SK-N-SH (cell line): Measurements from ENCODE around the gene NIPSNAP3A. TPM values are rescaled to one million over a fixed set of nuclear protein-coding genes. Genes with fewer than 3 reads are reported as not detected.

Experiments
- CTCF ChIA-PET: fragments of 300-600, 350-600 bp; formaldehyde crosslinking; extraction: SDS; loops from one replicate; lab custom pipeline; 2021; lab: Yijun Ruan, JAX
- POLR2A ChIA-PET: fragments of 350-600 bp; sonication (Branson Sonifier 250); formaldehyde crosslinking; extraction: SDS; loops from one replicate; lab custom pipeline; 2020; ENCODE audit warnings: antibody characterized with exemption, inconsistent platforms; lab: Yijun Ruan, JAX
- DNase-seq: peaks from one replicate; pipeline ENCODE4 v3.0.0; 2012
- H2AFZ ChIP-seq: fragments of 200-600 bp; sonication (generic); 2 replicates; pipeline ENCODE4 v1.8.1; 2016; ENCODE audit warnings: antibody characterized with exemption, mild to moderate bottlenecking, low read depth
- H3F3A ChIP-seq: fragments of 200-600 bp; sonication (generic); replicated peaks from 2 replicates; pipeline ENCODE3; 2016; ENCODE audit warnings: antibody characterized with exemption, mild to moderate bottlenecking; ENCODE audit not compliant: insufficient read depth
- H3K27ac ChIP-seq, 2 experiments: fragments of 200-500 bp in 1 of 2; fragments of 200-600 bp in 1 of 2; sonication (Bioruptor generic) in 1 of 2; sonication (generic), shearing (Covaris generic) in 1 of 2; 2 replicates each; pipeline versions ENCODE4 v1.5.1 to v1.6.1; 2014 to 2016; ENCODE audit warnings: low read depth in 2 of 2, inconsistent platforms in 1 of 2, low read length in 1 of 2, mild to moderate bottlenecking in 1 of 2, mixed read lengths in 1 of 2
- H3K27me3 ChIP-seq: fragments of 200-600 bp; sonication (generic), shearing (Covaris generic); 2 replicates; pipeline ENCODE4 v1.6.1; 2016; ENCODE audit warnings: mixed run types; ENCODE audit not compliant: insufficient read depth
- H3K36me3 ChIP-seq, 2 experiments: fragments of 200-500 bp in 1 of 2; fragments of 200-600 bp in 1 of 2; sonication (Bioruptor generic) in 1 of 2; sonication (generic) in 1 of 2; replicated peaks in 1 of 2; 2 replicates each; pipeline versions ENCODE3 to v1.5.1; 2014 to 2016; ENCODE audit warnings: low read length in 1 of 2, mild to moderate bottlenecking in 1 of 2; ENCODE audit not compliant: insufficient read depth in 2 of 2, control insufficient read depth in 1 of 2
- H3K4me1 ChIP-seq, 2 experiments: fragments of 200-500 bp in 1 of 2; fragments of 200-600 bp in 1 of 2; sonication (Bioruptor generic) in 1 of 2; sonication (generic), shearing (Covaris generic) in 1 of 2; 2 replicates each; pipeline versions ENCODE4 v1.5.1 to v1.6.1; 2014 to 2016; ENCODE audit warnings: low read depth in 1 of 2, low read length in 1 of 2, mixed run types in 1 of 2; ENCODE audit not compliant: insufficient read depth in 2 of 2, control insufficient read depth in 1 of 2
- H3K4me2 ChIP-seq: fragments of 200-600 bp; sonication (generic), shearing (Covaris generic); 2 replicates; pipeline ENCODE4 v1.6.1; 2017; ENCODE audit warnings: mixed run types
- H3K4me3 ChIP-seq, 2 experiments: fragments of 200-500 bp in 1 of 2; fragments of 200-600 bp in 1 of 2; sonication (Bioruptor generic) in 1 of 2; sonication (generic), shearing (Covaris generic) in 1 of 2; 2 replicates each; pipeline versions ENCODE4 v1.5.1 to v1.8.1; 2014 to 2016; ENCODE audit warnings: low read depth in 2 of 2, inconsistent platforms in 1 of 2, low read length in 1 of 2, mild to moderate bottlenecking in 1 of 2, mixed read lengths in 1 of 2, moderate library complexity in 1 of 2
- H3K79me2 ChIP-seq: fragments of 200-600 bp; sonication (generic); 2 replicates; pipeline ENCODE4 v1.8.1; 2017; ENCODE audit warnings: mild to moderate bottlenecking; ENCODE audit not compliant: insufficient read depth
- H3K9ac ChIP-seq: fragments of 200-600 bp; sonication (generic); 2 replicates; pipeline ENCODE4 v1.6.1; 2017; ENCODE audit warnings: mixed run types
- H3K9me2 ChIP-seq: fragments of 200-600 bp; sonication (generic); 2 replicates; pipeline ENCODE4 v1.6.1; 2017; ENCODE audit warnings: mixed run types
- H3K9me3 ChIP-seq: fragments of 200-600 bp; sonication (generic); 2 replicates; pipeline ENCODE4 v1.6.1; 2017; ENCODE audit warnings: mixed run types, mild to moderate bottlenecking, moderate library complexity
- H4K20me1 ChIP-seq: fragments of 200-600 bp; sonication (generic); 2 replicates; pipeline ENCODE4 v1.6.1; 2017; ENCODE audit warnings: mild to moderate bottlenecking, mixed run types; ENCODE audit not compliant: insufficient read depth
- CTCF ChIP-seq: fragments of 200-600 bp; sonication (generic); IDR thresholded peaks from 2 replicates; pipeline ENCODE4 v1.6.1; 2017; ENCODE audit warnings: antibody characterized with exemption, mild to moderate bottlenecking, moderate library complexity
- FOXM1 ChIP-seq: IDR thresholded peaks from 2 replicates; pipeline ENCODE4 v1.4.0; 2012; ENCODE audit warnings: low read depth, mild to moderate bottlenecking
- GATA2 ChIP-seq: sonication (generic); formaldehyde crosslinking; IDR thresholded peaks from 2 replicates; pipeline ENCODE4 v1.5.0; 2020; ENCODE audit warnings: mild to moderate bottlenecking, missing genetic modification reagents
- IRF3 ChIP-seq: fragments of 150-350 bp; IDR thresholded peaks from 2 replicates; pipeline ENCODE4 v1.6.1; 2016; ENCODE audit warnings: mild to moderate bottlenecking, low read depth, low read length
- MEF2A ChIP-seq: IDR thresholded peaks from 2 replicates; pipeline ENCODE4 v1.4.0; 2012; ENCODE audit warnings: low read depth, borderline replicate concordance
- MXI1 ChIP-seq: IDR thresholded peaks from 2 replicates; pipeline ENCODE4 v1.6.1; 2012; ENCODE audit warnings: mild to moderate bottlenecking, low read depth, low read length, improper control_type of control experiment
- NRF1 ChIP-seq: IDR thresholded peaks from 2 replicates; pipeline ENCODE4 v1.6.1; 2012; ENCODE audit warnings: low read depth, mild to moderate bottlenecking, low read length
- PBX3 ChIP-seq: IDR thresholded peaks from 2 replicates; pipeline ENCODE4; 2012
- RAD21 ChIP-seq: IDR thresholded peaks from 2 replicates; pipeline ENCODE4 v1.6.1; 2012; ENCODE audit warnings: mild to moderate bottlenecking, low read length
- RFX5 ChIP-seq: IDR thresholded peaks from 2 replicates; pipeline ENCODE4 v1.6.1; 2012; ENCODE audit warnings: mild to moderate bottlenecking, improper control_type of control experiment, low read length
- RXRA ChIP-seq: IDR thresholded peaks from 2 replicates; pipeline ENCODE4 v1.4.0; 2012; ENCODE audit warnings: low read depth, mild to moderate bottlenecking, borderline replicate concordance
- SIN3A ChIP-seq: IDR thresholded peaks from 2 replicates; pipeline ENCODE4 v1.6.1; 2012; ENCODE audit warnings: low read depth, mild to moderate bottlenecking, low read length, moderate library complexity, borderline replicate concordance
- TAF1 ChIP-seq: IDR thresholded peaks from 2 replicates; pipeline ENCODE4 v1.6.1; 2012; ENCODE audit warnings: low read depth, mild to moderate bottlenecking, low read length, moderate library complexity, borderline replicate concordance
- TEAD4 ChIP-seq: IDR thresholded peaks from 2 replicates; pipeline ENCODE4 v1.4.0; 2012; ENCODE audit warnings: mild to moderate bottlenecking, borderline replicate concordance; ENCODE audit not compliant: insufficient read depth
- USF1 ChIP-seq: IDR thresholded peaks from 2 replicates; pipeline ENCODE4 v1.4.0; 2012; ENCODE audit warnings: low read depth, borderline replicate concordance
- USF2 ChIP-seq: fragments of 150-350 bp; IDR thresholded peaks from 2 replicates; pipeline ENCODE4 v1.6.1; 2017; ENCODE audit warnings: antibody characterized with exemption, low read length, low read depth, borderline replicate concordance
- YY1 ChIP-seq: IDR thresholded peaks from 2 replicates; pipeline ENCODE4 v1.4.0; 2012; ENCODE audit warnings: low read depth, mild to moderate bottlenecking
- WGBS: methylation state at CpG from one replicate; pipeline ENCODE4 v1.1.6; 2017; ENCODE audit warnings: low lambda C conversion rate; 5-methylcytosine and 5-hydroxymethylcytosine counted together
- polyA plus RNA-seq, 3 experiments: library from polyadenylated mRNA; depleted of rRNA; stranded (reverse); fragments of >200 nt; gene quantifications; 2 replicates each; pipeline ENCODE4 v1.2.3, GENCODE V29; 2012

Gene NIPSNAP3A
- polyA plus RNA-seq, 1 of the 3 experiments (the other 2 are of a cell fraction): 29.2 TPM

- TF ChIP-seq USF2 (no peak), SIN3A (no peak), YY1 (no peak), CTCF (no peak), USF1 (no peak), RXRA (no peak)
- TF ChIP-seq, all 33 proteins: peak for 0
These were observed 22.5 kb upstream of the NIPSNAP3A start (continued) for GRCh38 chr9:104725014-104725413.

- Histone ChIP-seq H3K9me3 (no peaks in the 10 kb centered on the region), H3K79me2 (no peaks in the 10 kb centered on the region), H3K36me3 (no peaks in the 10 kb centered on the region), H3K9ac (no peak overlapping the region), H4K20me1 (no peaks in the 10 kb centered on the region), H3F3A (peaks cover 7% of the 10 kb centered on the region), H2AFZ (no peak overlapping the region), H3K4me3 (no peak overlapping the region), H3K9me2 (no peaks in the 10 kb centered on the region), H3K27me3 (no peaks in the 10 kb centered on the region), H3K4me1 (no peaks in the 10 kb centered on the region; a peak in 1 of 4 replicates), H3K4me2 (no peak overlapping the region), H3K27ac (no peak overlapping the region)
- 88% methylated on average over 3 of the region's 3 CpGs for WGBS
- ChIA-PET POLR2A (no interaction called here), CTCF (no interaction called here)
- DNase-seq: no peak
- no peak for TF ChIP-seq USF1
- TF ChIP-seq IRF3: no peak
- TF ChIP-seq MXI1: no peak
- no peak for TF ChIP-seq RAD21
- TF ChIP-seq RXRA: no peak
- no peak for TF ChIP-seq NRF1
- TF ChIP-seq FOXM1: no peak
- TF ChIP-seq PBX3: no peak
- no peak for TF ChIP-seq MEF2A
- no peak for TF ChIP-seq GATA2 (CRISPR knock-in tag)
- no peak for TF ChIP-seq TEAD4
- TF ChIP-seq TAF1: no peak
- TF ChIP-seq USF2: no peak
- TF ChIP-seq RFX5: no peak
These were observed 9.0 kb upstream of the NIPSNAP3A start for GRCh38 chr9:104738452-104738851.
